Measurements from ENCODE around the gene RBM5. TPM values are rescaled to one million over a fixed set of nuclear protein-coding genes. Genes with fewer than 3 reads are reported as not detected.
A peak's percentile ranks its signal among the peaks of the same experiment; 100 is the strongest.

Gene RBM5
- total and polyA plus RNA-seq, 2 experiments from 2014 or later = 44.9 to 111 TPM

- H3K27ac Mint-ChIP-seq = no peak overlapping the region
- Histone ChIP-seq H3F3A (replicated peaks; ENCODE audit: low read depth) (0 out of 2 replicates have a peak, but pooled peaks cover 8% of the 10 kb centered on the region), H3K36me3 (ENCODE audit: insufficient read depth) (peaks cover 11% of the 10 kb centered on the region), H3K4me2 (no peak overlapping the region), H3K9me2 (ENCODE audit: insufficient read depth) (no peaks in the 10 kb centered on the region; the same call in 1 of the 2 replicates), H3K4me1 (ENCODE audit: insufficient read depth) (peaks cover 22% of the 10 kb centered on the region), H3K27ac (ENCODE audit: low read depth) (no peak overlapping the region), H3K4me3 (no peak overlapping the region), H2AFZ (no peak overlapping the region), H4K20me1 (replicated peaks; ENCODE audit: insufficient read depth) (peaks cover 6% of the 10 kb centered on the region; the same call in 1 of the 2 replicates), H3K79me2 (replicated peaks; ENCODE audit: insufficient read depth) (no peaks in the 10 kb centered on the region), H3K27me3 (ENCODE audit: insufficient read depth) (no peaks in the 10 kb centered on the region)
- TF ChIP-seq CTCF (conservative IDR thresholded peaks at IDR 0.05; ENCODE audit: low read depth in 2 of 2) (peak in 1 of 2 experiments; percentile 18; a peak in 1 of 4 replicates), REST (IDR thresholded peaks at IDR 0.05; ENCODE audit: unreplicated experiment) (no peak), ETS1 (IDR thresholded peaks at IDR 0.05) (no peak), ZNF462 (CRISPR knock-in tag; IDR thresholded peaks at IDR 0.05) (no peak)
- DNase-seq (ENCODE audit: low spot score) (no peak), ATAC-seq (no peak)
- H3K4me3 Mint-ChIP-seq = no peak overlapping the region
- peaks cover 36% of the 10 kb centered on the region for H3K4me1 Mint-ChIP-seq
- no peaks in the 10 kb centered on the region for H3K9me3 Mint-ChIP-seq
- H3K27me3 Mint-ChIP-seq (ENCODE audit: insufficient read depth, low read depth, poor library complexity) = peaks cover 19% of the 10 kb centered on the region
- H3K36me3 Mint-ChIP-seq (ENCODE audit: low read depth) = peaks cover 21% of the 10 kb centered on the region
These were observed 34.1 kb downstream of the RBM5 start for GRCh38 chr3:50122661-50123391.
